HepG2 (cell line): Measurements from ENCODE around the gene SF3B2. TPM values are rescaled to one million over a fixed set of nuclear protein-coding genes. Genes with fewer than 3 reads are reported as not detected.
A peak's percentile ranks its signal among the peaks of the same experiment; 100 is the strongest.

Experiments
- ATAD3A ChIP-seq: sonication (generic); formaldehyde crosslinking; IDR thresholded peaks from 2 replicates; pipeline ENCODE4 v1.4.0; 2020; ENCODE audit warnings: missing genetic modification reagents
- ATF1 ChIP-seq: IDR thresholded peaks from 2 replicates; pipeline ENCODE4 v1.6.1; 2016; ENCODE audit warnings: mild to moderate bottlenecking, control low read depth
- ELF1 ChIP-seq: sonication (generic); formaldehyde crosslinking; IDR thresholded peaks from 2 replicates; pipeline ENCODE4 v1.4.0; 2020; ENCODE audit warnings: missing genetic modification reagents
- GATAD2A ChIP-seq: IDR thresholded peaks from 2 replicates; pipeline ENCODE4 v1.6.1; 2016
- HNF4A ChIP-seq: sonication (generic); formaldehyde crosslinking; IDR thresholded peaks from 2 replicates; pipeline ENCODE4 v1.4.0; 2020; ENCODE audit warnings: missing genetic modification reagents
- MEF2D ChIP-seq: sonication (generic); formaldehyde crosslinking; IDR thresholded peaks from 2 replicates; pipeline ENCODE4 v1.5.1; 2020; ENCODE audit warnings: mild to moderate bottlenecking, missing genetic modification reagents
- NFE2 ChIP-seq: sonication (generic); formaldehyde crosslinking; IDR thresholded peaks from 2 replicates; pipeline ENCODE4 v1.4.0; 2020; ENCODE audit warnings: missing genetic modification reagents
- NONO ChIP-seq, 2 experiments: fragments of 450-650 bp in 1 of 2; sonication (generic) in 1 of 2; formaldehyde crosslinking in 1 of 2; IDR thresholded peaks in 1 of 2; conservative IDR thresholded peaks in 1 of 2; 2 replicates each; pipeline versions ENCODE4 v1.6.1 to v1.8.0; 2017 to 2022; ENCODE audit warnings: mild to moderate bottlenecking in 1 of 2, missing genetic modification reagents in 1 of 2, moderate library complexity in 1 of 2
- REPIN1 ChIP-seq: sonication (generic); formaldehyde crosslinking; IDR thresholded peaks from 2 replicates; pipeline ENCODE4 v1.8.0; 2022; ENCODE audit warnings: missing genetic modification reagents, low read depth, mild to moderate bottlenecking, borderline replicate concordance
- RFXAP ChIP-seq: sonication (generic); formaldehyde crosslinking; IDR thresholded peaks from 2 replicates; pipeline ENCODE4 v1.4.0; 2020; ENCODE audit warnings: missing genetic modification reagents, borderline replicate concordance
- SMYD3 ChIP-seq: sonication (generic); formaldehyde crosslinking; IDR thresholded peaks from 2 replicates; pipeline ENCODE4 v1.8.1; 2023; ENCODE audit warnings: mild to moderate bottlenecking, missing genetic modification reagents
- ZNF792 ChIP-seq: IDR thresholded peaks from 2 replicates; pipeline ENCODE4 v1.6.1; 2016
- polyA plus RNA-seq, 8 experiments: library from polyadenylated mRNA; depleted of rRNA in 3 of 8; stranded (reverse) in 7 of 8; unstranded in 1 of 8; fragments of >200 nt; fragmentation: Illumina TruSeq in 4 of 8; extraction: Trizol in 4 of 8; gene quantifications; 2 replicates each; pipeline versions ENCODE4 v1.2.1 to v1.2.3, GENCODE V29; 2011 to 2016; ENCODE audit warnings: low read depth in 4 of 8, missing spikeins in 1 of 8, mixed read lengths in 1 of 8; ENCODE audit not compliant: insufficient read depth in 1 of 8
- total RNA-seq, 5 experiments: library from RNA; depleted of rRNA; stranded (reverse); fragments of >200 nt; fragmentation: Illumina TruSeq; extraction: Trizol; gene quantifications; 2 replicates each; pipeline ENCODE4 v1.2.3, GENCODE V29; 2016; ENCODE audit warnings: low read depth in 1 of 5
- TF ChIP-seq, protein P1 (sequence below), 2 experiments: IDR thresholded peaks; 2 replicates each; pipeline ENCODE4 v1.6.1; 2011 to 2012; ENCODE audit warnings: low read length in 2 of 2, borderline replicate concordance in 1 of 2, low read depth in 1 of 2, mild to moderate bottlenecking in 1 of 2, moderate library complexity in 1 of 2
- TF ChIP-seq, protein P2 (sequence below): sonication (generic); formaldehyde crosslinking; IDR thresholded peaks from 2 replicates; pipeline ENCODE4 v1.9.0; 2021; ENCODE audit warnings: missing genetic modification reagents, mild to moderate bottlenecking, borderline replicate concordance
- TF ChIP-seq, protein P3 (sequence below): sonication (generic); formaldehyde crosslinking; IDR thresholded peaks from 2 replicates; pipeline ENCODE4 v1.4.0; 2020; ENCODE audit warnings: mild to moderate bottlenecking, missing genetic modification reagents

SF3B2 gene
- total and polyA plus RNA-seq, 2 of the 13 experiments (the other 11 are each of a cell fraction or from before 2014, with no cell fraction given) = 70.4 to 153 TPM

DNA sequence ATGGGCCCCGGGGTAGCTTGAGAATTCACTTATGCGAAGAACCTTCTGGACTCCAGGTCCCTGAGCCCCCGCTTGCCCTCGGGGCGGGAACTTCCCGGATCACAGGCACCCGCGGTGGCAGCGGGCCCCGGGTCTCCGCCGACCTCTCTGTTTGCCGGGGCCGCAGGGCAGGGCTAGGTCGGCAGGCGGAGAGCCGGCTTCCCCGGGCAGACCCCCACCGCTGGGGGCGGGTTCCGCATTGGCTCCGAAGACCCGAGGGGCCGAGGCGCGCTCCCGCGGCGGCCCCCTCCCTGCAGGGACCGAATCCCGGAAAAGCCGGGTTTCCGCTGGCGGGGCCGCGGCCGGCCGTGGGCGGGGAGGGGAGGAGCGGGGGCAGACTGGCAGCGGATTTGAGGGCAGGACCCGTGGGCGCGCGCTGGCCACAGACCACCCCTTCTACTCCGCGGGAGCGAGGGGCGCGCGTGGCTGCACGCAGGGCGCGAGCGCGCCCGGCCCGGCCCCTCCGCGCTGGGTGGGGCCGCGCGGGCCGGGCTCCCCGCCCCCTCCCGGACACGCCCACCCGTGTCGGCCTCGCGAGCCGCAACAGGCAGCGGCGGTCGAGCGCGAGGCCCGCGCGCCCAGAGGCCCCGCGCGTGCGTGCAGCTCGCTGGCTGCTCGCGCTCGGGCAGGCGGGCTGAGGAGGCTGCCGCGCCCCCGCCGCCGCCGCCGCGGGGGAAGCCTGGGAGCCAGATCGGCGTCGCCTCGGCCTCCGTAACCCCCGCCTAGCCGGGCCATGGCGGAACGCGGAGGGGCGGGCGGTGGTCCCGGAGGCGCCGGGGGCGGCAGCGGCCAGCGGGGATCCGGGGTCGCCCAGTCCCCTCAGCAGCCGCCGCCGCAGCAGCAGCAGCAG lies 17.8 kb downstream of the SF3B2 start, which contains the start of gene PACS1 (continued):
- no peak for TF ChIP-seq SMYD3 (CRISPR knock-in tag)
- TF ChIP-seq REPIN1 = no peak
- TF ChIP-seq NONO (IDR thresholded peaks at IDR 0.05) = no peak
- peak; percentile 61; the same call in 1 of the 2 replicates for TF ChIP-seq NONO (CRISPR knock-in tag; conservative IDR thresholded peaks at IDR 0.05)
- TF ChIP-seq ATF1 = no peak
- peak; percentile 9; the same call in 1 of the 2 replicates for TF ChIP-seq GATAD2A (CRISPR knock-in tag)
- no peak for TF ChIP-seq MEF2D
- TF ChIP-seq, protein P1, sequence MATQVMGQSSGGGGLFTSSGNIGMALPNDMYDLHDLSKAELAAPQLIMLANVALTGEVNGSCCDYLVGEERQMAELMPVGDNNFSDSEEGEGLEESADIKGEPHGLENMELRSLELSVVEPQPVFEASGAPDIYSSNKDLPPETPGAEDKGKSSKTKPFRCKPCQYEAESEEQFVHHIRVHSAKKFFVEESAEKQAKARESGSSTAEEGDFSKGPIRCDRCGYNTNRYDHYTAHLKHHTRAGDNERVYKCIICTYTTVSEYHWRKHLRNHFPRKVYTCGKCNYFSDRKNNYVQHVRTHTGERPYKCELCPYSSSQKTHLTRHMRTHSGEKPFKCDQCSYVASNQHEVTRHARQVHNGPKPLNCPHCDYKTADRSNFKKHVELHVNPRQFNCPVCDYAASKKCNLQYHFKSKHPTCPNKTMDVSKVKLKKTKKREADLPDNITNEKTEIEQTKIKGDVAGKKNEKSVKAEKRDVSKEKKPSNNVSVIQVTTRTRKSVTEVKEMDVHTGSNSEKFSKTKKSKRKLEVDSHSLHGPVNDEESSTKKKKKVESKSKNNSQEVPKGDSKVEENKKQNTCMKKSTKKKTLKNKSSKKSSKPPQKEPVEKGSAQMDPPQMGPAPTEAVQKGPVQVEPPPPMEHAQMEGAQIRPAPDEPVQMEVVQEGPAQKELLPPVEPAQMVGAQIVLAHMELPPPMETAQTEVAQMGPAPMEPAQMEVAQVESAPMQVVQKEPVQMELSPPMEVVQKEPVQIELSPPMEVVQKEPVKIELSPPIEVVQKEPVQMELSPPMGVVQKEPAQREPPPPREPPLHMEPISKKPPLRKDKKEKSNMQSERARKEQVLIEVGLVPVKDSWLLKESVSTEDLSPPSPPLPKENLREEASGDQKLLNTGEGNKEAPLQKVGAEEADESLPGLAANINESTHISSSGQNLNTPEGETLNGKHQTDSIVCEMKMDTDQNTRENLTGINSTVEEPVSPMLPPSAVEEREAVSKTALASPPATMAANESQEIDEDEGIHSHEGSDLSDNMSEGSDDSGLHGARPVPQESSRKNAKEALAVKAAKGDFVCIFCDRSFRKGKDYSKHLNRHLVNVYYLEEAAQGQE (IDR thresholded peaks at IDR 0.05; ENCODE audit: borderline replicate concordance in 1 of 2, low read depth in 1 of 2, low read length in 2 of 2) = no peak
- 0 out of 2 replicates have a peak, but pooled peaks have one; percentile 20 for TF ChIP-seq ZNF792 (CRISPR knock-in tag)
- TF ChIP-seq RFXAP = no peak
- TF ChIP-seq, protein P2, sequence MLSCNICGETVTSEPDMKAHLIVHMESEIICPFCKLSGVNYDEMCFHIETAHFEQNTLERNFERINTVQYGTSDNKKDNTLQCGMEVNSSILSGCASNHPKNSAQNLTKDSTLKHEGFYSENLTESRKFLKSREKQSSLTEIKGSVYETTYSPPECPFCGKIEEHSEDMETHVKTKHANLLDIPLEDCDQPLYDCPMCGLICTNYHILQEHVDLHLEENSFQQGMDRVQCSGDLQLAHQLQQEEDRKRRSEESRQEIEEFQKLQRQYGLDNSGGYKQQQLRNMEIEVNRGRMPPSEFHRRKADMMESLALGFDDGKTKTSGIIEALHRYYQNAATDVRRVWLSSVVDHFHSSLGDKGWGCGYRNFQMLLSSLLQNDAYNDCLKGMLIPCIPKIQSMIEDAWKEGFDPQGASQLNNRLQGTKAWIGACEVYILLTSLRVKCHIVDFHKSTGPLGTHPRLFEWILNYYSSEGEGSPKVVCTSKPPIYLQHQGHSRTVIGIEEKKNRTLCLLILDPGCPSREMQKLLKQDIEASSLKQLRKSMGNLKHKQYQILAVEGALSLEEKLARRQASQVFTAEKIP (CRISPR knock-in tag) = no peak
- TF ChIP-seq HNF4A (CRISPR knock-in tag) = no peak
- TF ChIP-seq, protein P3, sequence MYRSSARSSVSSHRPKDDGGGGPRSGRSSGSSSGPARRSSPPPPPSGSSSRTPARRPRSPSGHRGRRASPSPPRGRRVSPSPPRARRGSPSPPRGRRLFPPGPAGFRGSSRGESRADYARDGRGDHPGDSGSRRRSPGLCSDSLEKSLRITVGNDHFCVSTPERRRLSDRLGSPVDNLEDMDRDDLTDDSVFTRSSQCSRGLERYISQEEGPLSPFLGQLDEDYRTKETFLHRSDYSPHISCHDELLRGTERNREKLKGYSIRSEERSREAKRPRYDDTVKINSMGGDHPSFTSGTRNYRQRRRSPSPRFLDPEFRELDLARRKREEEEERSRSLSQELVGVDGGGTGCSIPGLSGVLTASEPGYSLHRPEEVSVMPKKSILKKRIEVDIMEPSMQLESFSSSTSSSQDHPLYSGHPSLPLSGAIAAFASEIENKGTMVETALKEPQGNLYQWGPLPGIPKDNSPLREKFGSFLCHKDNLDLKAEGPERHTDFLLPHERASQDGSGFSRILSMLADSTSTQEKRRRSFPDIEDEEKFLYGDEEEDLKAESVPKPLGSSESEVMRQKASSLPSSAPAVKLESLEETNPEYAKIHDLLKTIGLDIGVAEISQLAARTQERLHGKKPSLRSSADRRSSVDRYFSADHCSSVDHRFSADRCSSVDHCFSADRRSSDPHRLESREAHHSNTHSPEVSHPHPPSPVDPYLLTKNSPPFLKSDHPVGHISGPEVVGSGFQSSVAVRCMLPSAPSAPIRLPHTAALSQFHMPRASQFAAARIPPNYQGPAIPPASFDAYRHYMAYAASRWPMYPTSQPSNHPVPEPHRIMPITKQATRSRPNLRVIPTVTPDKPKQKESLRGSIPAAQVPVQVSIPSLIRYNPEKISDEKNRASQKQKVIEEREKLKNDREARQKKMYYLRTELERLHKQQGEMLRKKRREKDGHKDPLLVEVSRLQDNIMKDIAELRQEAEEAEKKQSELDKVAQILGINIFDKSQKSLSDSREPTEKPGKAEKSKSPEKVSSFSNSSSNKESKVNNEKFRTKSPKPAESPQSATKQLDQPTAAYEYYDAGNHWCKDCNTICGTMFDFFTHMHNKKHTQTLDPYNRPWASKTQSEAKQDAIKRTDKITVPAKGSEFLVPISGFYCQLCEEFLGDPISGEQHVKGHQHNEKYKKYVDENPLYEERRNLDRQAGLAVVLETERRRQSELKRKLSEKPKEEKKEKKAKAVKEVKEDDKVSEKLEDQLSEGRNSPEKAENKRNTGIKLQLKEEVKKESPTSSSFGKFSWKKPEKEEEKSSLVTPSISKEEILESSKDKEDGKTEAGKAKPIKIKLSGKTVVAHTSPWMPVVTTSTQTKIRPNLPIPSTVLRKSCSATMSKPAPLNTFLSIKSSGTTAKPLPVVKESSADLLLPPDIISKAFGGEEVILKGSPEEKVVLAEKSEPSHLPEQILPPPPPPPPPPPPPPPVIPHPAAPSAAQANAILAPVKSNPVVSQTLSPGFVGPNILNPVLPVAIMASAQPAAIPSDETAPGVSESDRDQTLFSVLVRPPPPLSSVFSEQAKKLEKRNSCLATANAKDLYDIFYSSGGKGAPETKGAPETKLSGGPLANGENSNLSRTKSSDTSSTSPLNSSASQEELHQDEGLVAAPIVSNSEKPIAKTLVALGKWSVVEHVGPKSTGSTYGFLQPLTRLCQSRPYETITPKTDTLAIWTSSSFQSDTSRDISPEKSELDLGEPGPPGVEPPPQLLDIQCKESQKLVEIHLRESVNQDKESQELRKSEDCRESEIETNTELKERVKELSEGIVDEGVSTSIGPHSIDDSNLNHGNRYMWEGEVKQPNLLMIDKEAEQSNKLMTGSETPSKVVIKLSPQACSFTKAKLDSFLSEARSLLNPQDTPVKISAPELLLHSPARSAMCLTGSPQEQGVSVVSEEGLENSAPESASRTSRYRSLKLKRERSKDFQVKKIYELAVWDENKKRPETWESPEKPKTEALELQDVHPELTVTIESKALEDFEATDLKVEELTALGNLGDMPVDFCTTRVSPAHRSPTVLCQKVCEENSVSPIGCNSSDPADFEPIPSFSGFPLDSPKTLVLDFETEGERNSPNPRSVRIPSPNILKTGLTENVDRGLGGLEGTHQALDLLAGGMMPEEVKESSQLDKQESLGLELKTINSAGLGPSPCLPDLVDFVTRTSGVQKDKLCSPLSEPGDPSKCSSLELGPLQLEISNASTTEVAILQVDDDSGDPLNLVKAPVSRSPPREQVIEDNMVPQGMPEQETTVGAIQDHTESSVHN (CRISPR knock-in tag) = no peak
- TF ChIP-seq ELF1 (CRISPR knock-in tag) = peak; percentile 19; the same call in 1 of the 2 replicates
- TF ChIP-seq ATAD3A = no peak
- TF ChIP-seq NFE2 = no peak
